Mesenteric fat pad (tissue), 1 donor: ENCODE data around the gene ZFAND6. TPM values are rescaled to one million over a fixed set of nuclear protein-coding genes. Genes with fewer than 3 reads are reported as not detected.
"Not testable (repeated sequence)": the region's sequence is repeated elsewhere in the genome, so short reads cannot be mapped to it uniquely, and the experiment has no call there.

Experiments
- DNase-seq: peaks from one replicate; pipeline ENCODE4 v3.0.0-alpha.2; 2020; ENCODE audit warnings: low spot score
- total RNA-seq: library from RNA; stranded (reverse); fragmentation: NEBNext Ultra II Directional; extraction: Animal tissue kit (Norgen Biotek cat#: 25700); gene quantifications from one replicate; pipeline ENCODE4 v1.2.1, GENCODE V29; 2021
- donor health status: DM: yes; HTN: yes; CAD: no.

Gene ZFAND6
- total RNA-seq, 1 donor from 2014 or later = 84.0 TPM

GRCh38 chr15:80045219-80045618 lies 14.3 kb upstream of the ZFAND6 start:
- DNase-seq = not testable (repeated sequence)

GRCh38 chr15:80049046-80049445 lies 10.4 kb upstream of the ZFAND6 start:
- DNase-seq = no peak

GRCh38 chr15:80052597-80053304 lies 6.7 kb upstream of the ZFAND6 start:
- DNase-seq = no peak

- no peak for DNase-seq
These were observed 3.5 kb upstream of the ZFAND6 start for GRCh38 chr15:80055933-80056332.

GRCh38 chr15:80058044-80058443 lies 1.4 kb upstream of the ZFAND6 start:
- no peak for DNase-seq

GRCh38 chr15:80059786-80060355 lies 395 bp downstream of the ZFAND6 start:
- DNase-seq = peak; percentile 93

DNA sequence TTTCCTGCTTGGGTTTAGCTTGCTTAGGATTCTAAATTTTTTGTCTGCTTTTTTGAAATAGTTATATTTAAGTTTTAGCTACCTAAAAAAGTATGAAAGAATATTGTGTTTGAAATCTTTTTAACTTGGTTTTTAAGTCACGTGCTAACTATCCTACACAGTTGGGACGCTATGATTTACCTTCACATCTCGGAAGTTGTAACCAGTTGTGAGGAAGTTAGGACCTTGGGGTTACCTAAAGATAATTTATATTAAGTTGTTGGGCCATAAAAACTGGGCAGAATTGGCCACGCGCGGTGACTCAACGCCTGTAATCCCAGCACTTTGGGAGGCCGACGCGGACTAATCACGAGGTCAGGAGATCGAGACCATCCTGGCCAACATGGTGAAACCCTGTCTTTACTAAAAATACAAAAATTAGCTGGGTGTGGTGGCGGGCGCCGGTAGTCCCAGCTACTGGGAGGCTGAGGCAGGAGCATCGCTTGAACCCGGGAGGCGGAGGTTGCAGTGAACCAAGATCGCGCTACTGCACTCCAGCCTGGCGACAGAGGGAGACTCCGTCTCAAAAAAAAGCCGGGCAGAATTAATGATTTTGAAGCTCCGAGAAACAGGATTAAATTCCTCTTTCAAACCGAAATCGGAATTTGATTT lies 1.0 kb downstream of the ZFAND6 start:
- no peak for DNase-seq

- no peak for DNase-seq
These were observed 2.1 kb downstream of the ZFAND6 start for GRCh38 chr15:80061582-80061981.

GRCh38 chr15:80066912-80067311 lies 7.4 kb downstream of the ZFAND6 start:
- DNase-seq = no peak

DNA sequence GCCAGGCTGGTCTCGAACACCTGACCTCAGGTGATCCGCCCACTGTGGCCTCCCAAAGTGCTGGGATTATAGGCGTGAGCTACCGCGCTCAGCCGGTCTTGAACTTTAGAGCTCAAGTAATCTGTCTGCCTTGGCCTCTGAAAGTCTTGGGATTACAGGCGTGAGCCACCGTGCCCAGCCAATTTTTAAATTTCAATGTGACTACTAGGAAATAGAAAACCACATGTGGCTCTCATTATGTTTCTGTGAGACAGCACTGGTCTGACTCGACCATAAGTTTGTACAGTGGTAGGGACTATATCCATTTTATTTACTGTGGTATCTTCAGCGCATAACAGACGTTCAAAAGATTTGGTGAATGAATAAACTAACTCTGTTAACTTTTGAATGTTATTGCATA lies 9.1 kb downstream of the ZFAND6 start:
- DNase-seq = no peak

DNA sequence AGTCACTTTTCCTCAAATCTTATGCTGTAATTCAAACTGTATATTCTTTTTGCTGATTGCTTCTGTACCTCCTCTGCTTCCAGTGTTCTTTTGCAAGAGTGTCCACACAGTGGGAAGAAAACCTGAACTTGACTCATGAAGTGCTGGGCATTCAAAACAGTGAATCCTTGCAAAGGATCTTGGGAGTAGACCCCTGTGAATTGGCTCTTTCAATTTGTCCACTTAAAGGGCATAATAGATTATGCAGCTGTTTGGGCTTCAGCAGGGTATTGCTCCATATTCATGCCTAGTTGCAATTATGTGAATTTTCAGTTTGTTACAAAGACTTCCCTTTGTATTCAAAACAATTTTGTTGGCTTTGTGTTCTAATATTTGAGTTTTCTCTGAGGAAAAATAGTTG lies 11.4 kb downstream of the ZFAND6 start:
- DNase-seq = no peak

GRCh38 chr15:80071652-80072051 lies 12.2 kb downstream of the ZFAND6 start:
- DNase-seq = no peak

DNA sequence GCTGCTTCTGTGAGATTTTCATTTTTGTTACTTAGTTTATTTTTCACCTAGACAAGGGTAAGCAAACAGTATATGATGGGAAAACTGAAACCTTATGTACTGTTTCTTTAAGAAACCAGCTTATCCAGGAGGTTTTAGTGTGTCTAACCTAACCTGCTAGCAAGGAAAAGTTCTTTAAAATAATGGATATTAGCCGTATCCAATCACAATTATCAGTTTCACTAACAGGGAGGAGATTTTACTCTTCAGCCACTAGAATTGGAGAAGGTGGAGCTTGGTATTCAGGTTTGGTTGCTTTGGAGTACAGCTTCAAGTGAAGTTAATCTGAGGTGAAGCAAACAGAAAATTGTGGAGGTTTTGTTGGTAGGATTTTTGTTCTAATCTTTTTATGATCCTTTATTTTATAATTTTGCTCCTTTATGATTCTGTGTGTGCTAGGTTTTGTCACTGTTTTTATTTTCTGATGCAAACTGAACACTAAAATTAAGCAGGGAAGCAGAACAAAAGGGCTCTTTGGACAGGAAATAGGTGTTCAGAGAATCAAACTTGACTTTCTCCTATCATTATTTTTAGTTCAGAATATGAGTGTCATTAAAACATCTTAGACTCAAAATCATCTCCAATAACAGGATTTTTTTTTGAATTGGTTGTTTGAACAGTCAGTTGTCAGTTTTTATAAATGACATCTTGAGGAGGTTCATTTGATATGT lies 13.0 kb downstream of the ZFAND6 start:
- DNase-seq = no peak

DNA sequence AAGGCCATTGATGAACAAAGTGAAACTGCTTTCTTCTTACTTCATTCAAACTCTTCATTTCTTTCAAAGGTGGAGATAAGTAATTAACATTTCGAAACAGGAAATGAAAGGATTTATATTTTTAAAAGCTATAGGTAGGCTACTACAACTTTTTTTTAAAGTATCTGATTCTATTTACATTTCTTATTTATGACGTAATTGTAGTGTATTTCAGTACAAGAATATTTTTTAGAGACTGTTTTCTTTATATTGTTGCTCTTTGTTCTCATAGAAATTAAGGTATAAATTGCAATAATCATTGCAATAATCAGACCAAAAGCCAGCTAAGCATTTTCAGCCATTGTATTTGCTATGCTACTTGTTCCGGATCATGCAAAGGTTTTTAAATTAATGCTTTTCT lies 13.7 kb downstream of the ZFAND6 start:
- no peak for DNase-seq

DNA sequence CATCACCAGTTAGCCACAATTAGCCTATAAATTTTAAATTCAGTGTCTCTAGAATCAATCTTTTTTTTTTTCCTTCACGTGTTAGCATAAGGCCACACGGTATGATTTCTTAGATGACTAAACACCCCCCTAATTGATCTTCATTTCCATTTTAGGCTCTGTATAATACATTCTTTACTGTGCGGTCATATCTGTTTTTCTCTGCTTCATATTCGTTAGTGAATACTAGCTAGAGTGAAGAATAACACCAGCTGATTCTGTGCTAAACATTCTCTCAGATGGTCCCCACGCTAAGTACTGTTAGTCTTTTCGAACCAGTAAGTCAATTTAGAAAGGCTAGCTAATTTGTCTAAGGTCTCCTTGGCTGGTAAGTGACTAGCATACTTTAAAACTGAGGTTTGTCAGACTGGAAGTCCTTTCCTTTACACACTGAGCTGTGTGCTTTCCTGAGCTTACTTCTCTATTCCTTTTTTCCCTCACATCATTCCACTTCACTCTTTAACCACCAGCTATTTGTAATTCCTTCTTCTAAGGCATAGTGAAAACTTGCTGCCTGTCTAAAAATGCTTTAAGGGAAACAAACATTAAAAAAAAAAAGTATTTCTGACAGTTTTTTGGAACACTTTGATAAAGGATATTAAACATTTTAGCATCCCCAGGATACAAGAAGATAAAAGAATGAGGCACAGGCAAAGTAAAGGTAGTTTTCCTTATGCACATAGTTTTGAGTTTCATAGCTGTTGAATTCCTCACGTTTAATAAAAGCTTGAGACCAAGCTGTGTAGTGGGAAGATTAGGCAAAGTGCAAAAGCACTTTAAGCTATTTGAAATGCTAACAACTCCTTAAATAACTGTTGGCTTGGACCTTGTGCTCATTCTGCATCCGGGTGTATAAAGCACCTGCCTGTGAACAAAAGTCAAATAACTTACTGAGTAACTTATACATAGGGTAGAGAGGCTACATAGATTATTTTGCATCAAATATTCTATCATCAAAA lies 17.1 kb downstream of the ZFAND6 start:
- no peak for DNase-seq

GRCh38 chr15:80081390-80081789 lies 21.9 kb downstream of the ZFAND6 start:
- no peak for DNase-seq

DNA sequence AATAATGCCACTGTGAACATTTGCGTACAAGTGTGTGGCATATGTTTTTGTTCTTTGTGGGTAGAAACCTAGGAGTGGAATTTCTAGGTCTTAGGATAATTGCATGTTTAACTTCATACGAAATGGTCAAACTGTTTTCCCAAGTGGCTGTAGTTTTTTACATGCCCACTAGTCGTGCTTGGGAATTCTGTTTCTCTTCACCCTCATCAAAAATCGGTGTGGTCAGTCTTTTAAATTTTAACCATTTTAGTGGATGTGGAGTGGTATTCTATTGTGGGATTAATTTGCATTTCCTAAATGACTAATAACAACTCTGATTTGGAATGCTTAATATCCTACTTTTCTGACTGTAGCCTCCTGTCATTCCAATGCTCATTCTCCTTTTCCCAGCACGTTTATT lies 27.6 kb downstream of the ZFAND6 start:
- no peak for DNase-seq

GRCh38 chr15:80090041-80090440 lies 30.6 kb downstream of the ZFAND6 start:
- no peak for DNase-seq

DNA sequence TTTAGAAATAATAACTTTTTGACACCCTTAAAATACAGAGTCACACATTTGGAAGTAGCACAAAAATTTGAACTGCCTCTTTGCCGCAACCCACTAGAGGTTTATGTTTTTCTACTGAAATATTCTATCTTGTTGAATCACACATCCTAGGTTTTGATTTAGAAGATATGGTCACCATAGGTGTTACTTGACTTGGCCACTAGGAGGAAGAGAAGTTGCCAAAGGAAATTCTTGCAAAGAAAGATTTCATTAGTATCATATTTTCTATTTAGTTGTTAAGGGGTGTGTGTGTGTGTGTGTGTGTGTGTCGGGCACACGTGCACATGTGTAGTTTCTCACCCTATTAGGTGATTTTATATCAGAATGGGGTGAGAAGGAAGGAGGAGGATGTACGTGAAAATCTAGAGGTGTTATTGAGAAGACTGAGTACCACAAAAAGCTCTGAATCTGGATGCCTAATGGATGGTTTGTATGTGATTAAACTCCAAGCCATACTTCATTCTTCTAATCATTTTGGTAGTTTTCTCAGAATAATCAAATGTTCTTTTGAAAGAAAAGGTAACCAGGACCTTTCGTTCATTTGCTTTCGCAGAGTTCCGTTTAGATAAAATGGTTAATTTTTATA lies 31.5 kb downstream of the ZFAND6 start:
- no peak for DNase-seq

- DNase-seq = no peak
These were observed 34.5 kb downstream of the ZFAND6 start for GRCh38 chr15:80093854-80094418.
